Transverse colon (tissue), 4 donors: ENCODE data around the gene CNTNAP2.

Source experiments
- CTCF ChIP-seq, 5 experiments: fragments of 200-600 bp in 3 of 5; fragments of 450-650 bp in 2 of 5; sonication (generic) in 3 of 5; IDR thresholded peaks; 1 replicate in 2 of 5; 2 replicates in 3 of 5; pipeline ENCODE4 v1.5.1; 2016 to 2017; ENCODE audit warnings: antibody characterized with exemption in 5 of 5, inconsistent platforms in 3 of 5, mild to moderate bottlenecking in 2 of 5, moderate library complexity in 1 of 5
- EP300 ChIP-seq: sonication (generic); formaldehyde crosslinking; IDR thresholded peaks from one replicate; pipeline ENCODE4 v1.6.1; 2017; ENCODE audit warnings: antibody characterized with exemption, low read depth
- POLR2AphosphoS5 ChIP-seq, 3 donors: sonication (generic); formaldehyde crosslinking; IDR thresholded peaks; one replicate each; pipeline ENCODE4 v1.6.1; 2016; ENCODE audit warnings: antibody characterized with exemption in 3 of 3

GRCh38 chr7:148379677-148380076, 2263.1 kb downstream of the CNTNAP2 start:
- TF ChIP-seq CTCF (IDR thresholded peaks at IDR 0.05): no peak
- TF ChIP-seq EP300: no peak
- no peak for TF ChIP-seq POLR2AphosphoS5 (IDR thresholded peaks at IDR 0.05)
